RPMI7951 (cell line): Measurements from ENCODE around the gene BAHCC1. TPM values are rescaled to one million over a fixed set of nuclear protein-coding genes. Genes with fewer than 3 reads are reported as not detected.

Experiments used
- DNase-seq: peaks from one replicate; pipeline ENCODE4 v3.0.0-alpha.2; 2012; ENCODE audit warnings: low read depth
- total RNA-seq: library from RNA; depleted of rRNA; stranded (reverse); fragments of >200 nt; shearing (Covaris generic); gene quantifications from 2 replicates; pipeline ENCODE4 v1.2.3, GENCODE V29; 2014

Gene BAHCC1
- total RNA-seq, 1 experiment from 2014 or later = 0.36 TPM

DNA sequence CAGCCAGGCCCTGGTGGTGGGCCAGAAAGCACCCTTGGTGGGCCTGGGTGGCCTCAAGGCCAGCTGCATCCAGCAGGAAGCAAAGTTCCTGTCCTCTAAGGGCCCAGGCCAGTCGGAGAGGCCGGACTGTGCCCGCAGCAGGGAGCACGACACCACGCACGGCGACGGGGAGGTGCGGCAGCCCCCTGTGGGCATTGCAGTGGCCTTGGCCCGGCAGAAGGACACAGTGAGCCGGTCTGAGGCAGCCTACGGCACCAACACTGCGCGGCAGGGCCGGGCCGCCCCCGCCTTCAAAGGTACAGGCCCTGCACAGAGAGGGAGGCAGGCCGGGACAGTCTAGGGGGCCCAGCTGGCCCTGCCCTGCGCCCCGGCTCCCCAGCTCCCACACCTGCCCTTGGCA is 48.0 kb downstream of the BAHCC1 start:
- DNase-seq = no peak

- DNase-seq = no peak
Observed at GRCh38 chr17:81444610-81445339, 49.5 kb downstream of the BAHCC1 start.

DNA sequence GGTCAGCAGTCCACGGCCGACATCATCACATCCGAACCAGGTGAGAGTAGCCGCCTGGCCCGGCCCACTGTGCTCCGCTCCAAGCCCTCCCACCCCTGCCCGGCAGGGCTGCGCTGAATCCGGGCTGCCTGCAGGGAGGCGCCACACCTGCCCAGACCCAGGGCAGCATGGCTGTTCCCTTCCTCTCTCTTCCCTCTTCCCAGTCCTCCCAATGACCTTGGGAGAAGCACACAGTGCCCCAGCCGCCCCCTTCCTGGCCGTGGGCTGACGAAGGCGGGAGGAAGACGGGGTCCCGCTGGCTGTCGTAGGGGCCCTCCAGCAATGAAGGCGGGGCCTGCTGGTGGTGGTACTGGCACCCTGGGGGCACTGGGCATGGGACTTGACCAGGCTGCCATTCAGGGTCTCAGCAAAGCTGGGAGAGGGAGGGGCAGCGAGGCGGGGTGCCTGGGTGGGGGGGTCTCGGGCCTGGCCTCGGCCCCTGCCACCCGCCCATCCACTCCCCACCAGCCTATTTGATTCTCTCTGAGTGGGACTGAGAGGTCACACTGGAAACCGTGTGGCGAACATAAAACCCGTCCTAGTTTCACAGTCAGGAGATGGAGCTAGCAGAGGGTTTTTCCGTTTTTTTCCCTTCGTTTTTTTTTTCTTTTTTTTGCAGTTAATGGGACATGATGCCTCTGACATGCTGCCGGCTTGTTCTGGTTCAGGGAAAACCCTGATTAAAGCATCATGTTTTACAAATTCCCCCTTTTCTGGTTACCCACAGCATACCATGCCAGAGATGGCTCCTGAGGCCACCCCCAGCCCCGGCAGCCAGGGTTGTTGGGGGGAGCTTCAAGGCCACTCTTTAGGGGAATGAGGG is 50.6 kb downstream of the BAHCC1 start:
- no peak for DNase-seq

GRCh38 chr17:81447331-81447933 is 52.2 kb downstream of the BAHCC1 start:
- no peak for DNase-seq

DNA sequence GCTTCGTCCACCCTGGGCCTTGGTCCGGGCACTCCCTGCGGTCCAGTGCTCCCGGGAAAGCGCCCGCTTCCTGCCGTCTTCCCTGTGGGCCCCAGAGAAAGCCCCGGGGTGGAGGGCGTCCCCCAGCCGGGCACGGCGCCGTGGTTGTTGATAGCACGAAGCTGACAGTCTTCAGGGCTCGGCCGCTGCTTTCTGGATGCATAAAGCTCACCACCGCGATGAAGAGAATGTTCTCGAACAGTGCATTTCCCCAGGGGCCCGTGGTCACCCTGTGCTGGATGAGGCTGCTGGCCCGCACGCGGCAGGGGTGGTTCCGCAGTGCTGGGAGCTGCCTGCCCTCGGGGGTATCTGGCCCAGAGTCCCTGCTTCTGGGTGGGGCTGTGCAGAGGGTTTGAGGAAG is 53.2 kb downstream of the BAHCC1 start:
- DNase-seq = no peak

GRCh38 chr17:81448950-81449349 is 53.7 kb downstream of the BAHCC1 start:
- DNase-seq = no peak

GRCh38 chr17:81449351-81449750 is 54.1 kb downstream of the BAHCC1 start:
- DNase-seq = no peak

DNA sequence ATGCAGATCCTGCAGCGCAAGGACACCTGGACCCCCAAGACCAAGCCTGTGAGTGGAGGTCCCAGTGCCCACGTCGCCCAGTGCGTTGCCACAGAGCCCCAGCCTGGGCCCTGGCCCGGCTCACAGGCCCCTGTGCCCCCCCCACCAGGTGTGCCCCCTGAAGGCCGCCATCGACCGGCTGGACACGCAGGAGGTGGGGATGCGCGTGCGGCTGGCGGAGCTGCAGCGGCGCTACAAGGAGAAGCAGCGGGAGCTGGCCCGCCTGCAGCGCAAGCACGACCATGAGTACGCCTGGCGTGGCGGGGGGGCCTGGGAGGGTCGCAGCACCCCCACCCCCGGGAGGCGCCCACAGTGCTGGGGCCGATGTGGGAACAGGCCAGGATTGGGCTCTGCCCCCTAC is 56.6 kb downstream of the BAHCC1 start:
- no peak for DNase-seq

GRCh38 chr17:81452551-81452950 is 57.3 kb downstream of the BAHCC1 start:
- no peak for DNase-seq

GRCh38 chr17:81453076-81453475 is 57.8 kb downstream of the BAHCC1 start:
- DNase-seq = no peak

DNA sequence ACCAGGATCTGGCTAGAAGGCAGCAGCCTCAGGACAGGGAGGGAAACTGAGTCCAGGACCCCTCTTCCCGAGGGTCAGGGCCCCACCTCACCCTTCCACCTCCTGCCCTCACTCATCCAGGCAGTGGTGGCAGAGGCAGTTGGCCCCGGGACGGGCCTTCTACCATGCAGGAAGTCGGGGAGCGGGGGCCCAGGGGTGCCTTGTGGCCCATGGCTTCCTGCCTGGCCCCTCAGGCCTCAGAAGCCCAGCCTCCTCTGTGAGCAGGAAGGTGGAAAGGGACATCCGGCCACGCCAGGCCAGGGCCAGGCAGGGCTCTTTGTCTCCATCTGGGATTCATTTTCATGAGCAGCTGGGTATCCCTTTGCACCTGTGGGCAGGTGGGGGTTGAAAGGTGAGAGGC is 58.5 kb downstream of the BAHCC1 start:
- no peak for DNase-seq

GRCh38 chr17:81454473-81454872 is 59.2 kb downstream of the BAHCC1 start:
- DNase-seq = no peak

GRCh38 chr17:81455387-81455786 is 60.1 kb downstream of the BAHCC1 start:
- DNase-seq = no peak

DNA sequence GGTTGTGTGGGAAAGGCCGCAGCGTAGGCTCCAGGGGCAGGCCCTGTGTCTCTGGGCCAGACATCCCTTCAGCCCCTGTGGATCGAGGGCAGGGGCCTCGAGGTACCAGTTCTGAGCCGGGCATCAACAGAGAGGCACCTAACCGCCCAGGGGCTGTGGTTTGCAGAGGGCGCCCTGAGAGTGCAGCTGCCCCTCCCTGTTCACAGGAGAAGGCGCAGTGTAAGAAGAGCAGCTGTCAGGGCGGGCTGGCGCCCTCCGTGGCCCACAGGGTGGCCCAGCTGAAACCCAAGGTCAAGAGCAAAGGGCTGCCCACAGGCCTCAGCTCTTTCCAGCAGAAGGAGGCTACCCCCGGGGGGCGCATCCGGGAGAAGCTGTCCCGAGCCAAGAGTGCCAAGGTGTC is 60.8 kb downstream of the BAHCC1 start:
- no peak for DNase-seq

DNA sequence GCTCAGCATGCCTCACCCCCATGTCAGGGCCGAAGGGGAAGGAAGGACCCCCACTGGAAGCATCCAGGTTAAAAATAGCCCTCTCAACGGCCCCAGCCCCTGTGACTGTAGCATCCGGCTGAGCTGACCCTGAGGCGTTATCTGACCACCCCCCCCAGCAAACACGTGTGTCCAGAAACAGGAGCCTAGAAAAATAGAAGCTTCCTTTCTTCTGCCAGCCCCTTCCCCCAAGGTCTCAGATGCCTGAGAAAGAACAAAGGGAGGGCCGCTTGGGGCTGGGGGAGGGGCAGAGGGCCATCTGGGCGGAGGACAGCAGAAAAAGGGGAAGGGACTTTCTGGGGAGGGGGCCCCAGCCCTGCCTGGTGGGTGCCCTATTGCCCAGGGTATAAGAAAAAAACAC is 61.5 kb downstream of the BAHCC1 start:
- DNase-seq = no peak

DNA sequence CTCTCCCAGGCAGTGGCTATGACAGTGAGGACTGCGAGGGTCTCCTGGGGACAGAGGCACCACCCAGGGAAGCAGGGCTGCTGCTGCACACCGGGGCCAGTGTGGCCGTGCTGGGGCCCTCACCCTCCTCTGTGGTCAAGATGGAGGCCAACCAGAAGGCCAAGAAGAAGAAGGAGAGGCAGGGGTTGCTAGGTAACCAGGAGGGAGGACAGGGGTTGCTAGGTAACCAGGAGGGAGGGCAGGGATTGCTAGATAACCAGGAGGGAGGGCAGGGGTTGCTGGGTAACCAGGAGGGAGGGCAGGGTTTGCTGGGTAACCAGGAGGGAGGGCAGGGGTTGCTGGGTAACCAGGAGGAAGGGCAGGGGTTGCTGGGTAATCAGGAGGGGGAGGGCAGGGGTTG is 62.1 kb downstream of the BAHCC1 start:
- no peak for DNase-seq

GRCh38 chr17:81457917-81458555 is 62.8 kb downstream of the BAHCC1 start:
- no peak for DNase-seq

DNA sequence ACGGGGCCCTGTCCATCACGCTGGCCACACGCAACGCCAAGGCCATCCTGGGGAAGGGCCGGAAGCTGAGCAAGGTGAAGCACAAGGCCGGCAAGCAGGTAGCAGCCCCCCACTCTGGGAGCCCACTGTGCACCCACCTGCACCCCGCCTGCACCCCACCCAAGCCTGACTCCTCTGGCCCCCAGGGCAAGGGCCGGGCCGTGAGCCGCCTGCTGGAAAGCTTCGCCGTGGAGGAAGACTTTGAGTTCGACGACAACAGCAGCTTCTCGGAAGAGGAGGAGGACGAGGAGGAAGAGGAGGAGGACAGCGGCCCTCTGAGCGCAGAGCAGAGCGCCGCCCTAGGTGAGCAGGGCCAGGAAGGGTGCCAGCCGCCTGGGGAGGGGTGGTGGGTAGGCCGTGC is 63.4 kb downstream of the BAHCC1 start:
- no peak for DNase-seq

GRCh38 chr17:81459224-81459623 is 64.0 kb downstream of the BAHCC1 start:
- no peak for DNase-seq

DNA sequence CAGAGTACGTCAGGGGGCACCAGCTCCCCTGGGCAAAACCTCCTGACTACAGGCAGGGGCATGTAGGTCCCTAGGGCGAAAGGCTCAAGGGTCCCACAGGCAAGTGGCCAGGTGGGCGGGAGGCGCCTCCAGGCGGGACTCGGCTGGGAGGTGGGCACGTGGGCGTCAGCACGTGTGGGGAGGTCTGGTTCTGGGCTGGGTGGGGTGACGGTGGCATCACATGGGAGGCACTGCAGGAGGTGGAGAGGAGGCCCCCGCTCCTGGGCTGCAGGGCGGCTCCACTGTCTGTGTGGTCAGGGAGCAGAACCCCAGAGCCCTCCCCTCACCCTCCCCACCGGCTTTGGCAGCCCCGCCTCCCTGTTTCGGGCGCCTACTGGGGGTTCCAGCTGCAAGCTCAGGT is 64.6 kb downstream of the BAHCC1 start:
- DNase-seq = no peak

DNA sequence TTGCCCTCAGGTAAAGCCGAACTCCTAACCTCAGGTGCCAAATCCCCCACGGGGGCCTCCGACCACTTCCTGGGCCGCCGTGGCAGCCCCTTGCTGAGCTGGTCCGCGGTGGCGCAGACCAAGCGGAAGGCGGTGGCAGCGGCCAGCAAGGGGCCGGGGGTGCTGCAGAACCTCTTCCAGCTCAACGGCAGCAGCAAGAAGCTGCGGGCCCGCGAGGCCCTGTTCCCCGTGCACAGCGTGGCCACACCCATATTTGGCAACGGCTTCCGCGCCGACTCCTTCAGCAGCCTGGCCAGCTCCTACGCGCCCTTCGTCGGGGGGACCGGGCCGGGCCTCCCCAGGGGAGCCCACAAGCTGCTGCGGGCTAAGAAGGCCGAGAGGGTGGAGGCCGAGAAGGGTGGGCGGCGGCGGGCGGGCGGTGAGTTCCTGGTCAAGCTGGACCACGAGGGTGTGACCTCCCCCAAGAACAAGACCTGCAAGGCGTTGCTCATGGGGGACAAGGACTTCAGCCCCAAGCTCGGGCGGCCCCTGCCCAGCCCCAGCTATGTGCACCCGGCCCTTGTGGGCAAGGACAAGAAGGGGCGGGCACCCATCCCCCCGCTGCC is 65.7 kb downstream of the BAHCC1 start:
- no peak for DNase-seq
